ENCODE data around the gene MSRB1.
"Not testable (repeated sequence)": the region's sequence is repeated elsewhere in the genome, so short reads cannot be mapped to it uniquely, and the experiment has no call there.

MSRB1 gene

GRCh38 chr16:1936945-1937479 lies 6.0 kb downstream of the MSRB1 start:
- no peak for DNase-seq (ENCODE audit: low read depth in 1 of 2, low spot score in 1 of 2)
- no peak for TF ChIP-seq JUND (IDR thresholded peaks at IDR 0.05; ENCODE audit: low read depth)
- in situ Hi-C loops (cut with HindIII; ENCODE audit: low pct_unique_long_range_greater_than_20kb, low sequenced_read_pairs) = no loop called here

- DNase-seq (ENCODE audit: low read depth in 1 of 2, low spot score in 1 of 2) = no peak
- in situ Hi-C loops (cut with HindIII; ENCODE audit: low pct_unique_long_range_greater_than_20kb, low sequenced_read_pairs) = no loop called here
- TF ChIP-seq JUND (IDR thresholded peaks at IDR 0.05; ENCODE audit: low read depth) = no peak
Measured at GRCh38 chr16:1933097-1933661, 9.8 kb downstream of the MSRB1 start.

GRCh38 chr16:1932050-1933028 lies 10.7 kb downstream of the MSRB1 start:
- in situ Hi-C loops (cut with HindIII; ENCODE audit: low pct_unique_long_range_greater_than_20kb, low sequenced_read_pairs) = no loop called here
- TF ChIP-seq JUND (IDR thresholded peaks at IDR 0.05; ENCODE audit: low read depth) = no peak
- DNase-seq (ENCODE audit: low read depth in 1 of 2, low spot score in 1 of 2) = peak; percentile 77 to 88

- in situ Hi-C loops (cut with HindIII; ENCODE audit: low pct_unique_long_range_greater_than_20kb, low sequenced_read_pairs) = no loop called here
- DNase-seq (ENCODE audit: low read depth in 1 of 2, low spot score in 1 of 2) = no peak
- TF ChIP-seq JUND (IDR thresholded peaks at IDR 0.05; ENCODE audit: low read depth) = no peak
Measured at GRCh38 chr16:1930338-1930720, 12.7 kb downstream of the MSRB1 start.

GRCh38 chr16:1929578-1930337 lies 13.2 kb downstream of the MSRB1 start:
- in situ Hi-C loops (cut with HindIII; ENCODE audit: low pct_unique_long_range_greater_than_20kb, low sequenced_read_pairs) = no loop called here
- DNase-seq (ENCODE audit: low read depth in 1 of 2, low spot score in 1 of 2) = peak; percentile 86 to 87
- no peak for TF ChIP-seq JUND (IDR thresholded peaks at IDR 0.05; ENCODE audit: low read depth)

GRCh38 chr16:1929105-1929504 lies 13.9 kb downstream of the MSRB1 start:
- in situ Hi-C loops (cut with HindIII; ENCODE audit: low pct_unique_long_range_greater_than_20kb, low sequenced_read_pairs) = no loop called here
- DNase-seq (ENCODE audit: low read depth in 1 of 2, low spot score in 1 of 2) = peak in 1 of 2 experiments; percentile 22
- TF ChIP-seq JUND (IDR thresholded peaks at IDR 0.05; ENCODE audit: low read depth) = no peak

- no peak for DNase-seq (ENCODE audit: low read depth in 1 of 2, low spot score in 1 of 2)
- no peak for TF ChIP-seq JUND (IDR thresholded peaks at IDR 0.05; ENCODE audit: low read depth)
- in situ Hi-C loops (cut with HindIII; ENCODE audit: low pct_unique_long_range_greater_than_20kb, low sequenced_read_pairs) = no loop called here
Measured at GRCh38 chr16:1926271-1926670, 16.7 kb downstream of the MSRB1 start.

GRCh38 chr16:1924095-1924494 lies 18.9 kb downstream of the MSRB1 start:
- TF ChIP-seq JUND (IDR thresholded peaks at IDR 0.05; ENCODE audit: low read depth) = no peak
- in situ Hi-C loops (cut with HindIII; ENCODE audit: low pct_unique_long_range_greater_than_20kb, low sequenced_read_pairs) = no loop called here
- DNase-seq (ENCODE audit: low read depth in 1 of 2, low spot score in 1 of 2) = no peak

DNA sequence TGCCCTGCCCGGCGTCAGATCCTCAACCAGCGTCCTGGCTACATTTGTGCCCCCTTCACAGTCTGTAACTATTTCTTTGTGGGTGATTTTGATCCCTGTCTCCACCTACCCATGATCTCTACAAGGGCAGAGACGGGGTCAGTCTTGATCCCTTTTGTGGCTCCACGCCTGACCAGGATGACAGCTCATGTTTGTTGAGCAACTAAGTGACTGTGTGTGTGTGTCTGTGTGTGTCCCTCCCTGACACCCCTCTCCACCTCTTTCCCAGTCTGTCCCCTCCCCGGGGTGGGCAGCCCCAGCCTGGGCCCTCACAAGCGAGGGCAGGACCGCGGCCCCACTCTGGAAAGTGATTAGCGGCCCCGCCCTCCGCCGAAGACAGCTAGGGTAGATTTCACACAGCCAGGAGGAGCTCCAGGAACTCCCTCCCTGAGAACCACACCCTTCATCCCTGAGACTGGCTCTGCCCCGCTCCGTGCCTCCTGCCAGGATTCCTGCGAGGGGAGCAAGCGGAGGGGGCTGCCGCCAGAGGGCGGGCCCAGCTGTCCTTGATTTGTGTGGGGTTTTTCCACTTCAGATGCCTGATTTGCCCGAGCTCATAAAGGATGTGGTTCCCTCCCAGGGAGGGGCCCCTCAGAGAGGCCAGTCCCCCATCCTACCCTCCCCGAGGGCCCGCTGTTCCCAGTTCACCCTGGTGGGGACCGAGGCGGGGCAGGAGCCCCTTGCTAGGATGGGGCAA lies 19.5 kb downstream of the MSRB1 start:
- DNase-seq (ENCODE audit: low read depth in 1 of 2, low spot score in 1 of 2) = no peak
- in situ Hi-C loops (cut with HindIII; ENCODE audit: low pct_unique_long_range_greater_than_20kb, low sequenced_read_pairs) = no loop called here
- no peak for TF ChIP-seq JUND (IDR thresholded peaks at IDR 0.05; ENCODE audit: low read depth)

- DNase-seq (ENCODE audit: low read depth in 1 of 2, low spot score in 1 of 2) = no peak
- no peak for TF ChIP-seq JUND (IDR thresholded peaks at IDR 0.05; ENCODE audit: low read depth)
- in situ Hi-C loops (cut with HindIII; ENCODE audit: low pct_unique_long_range_greater_than_20kb, low sequenced_read_pairs) = no loop called here
Measured at GRCh38 chr16:1922357-1922756, 20.6 kb downstream of the MSRB1 start.

- TF ChIP-seq JUND (IDR thresholded peaks at IDR 0.05; ENCODE audit: low read depth) = no peak
- DNase-seq (ENCODE audit: low read depth in 1 of 2, low spot score in 1 of 2) = peak in 1 of 2 experiments; percentile 61
- in situ Hi-C loops (cut with HindIII; ENCODE audit: low pct_unique_long_range_greater_than_20kb, low sequenced_read_pairs) = no loop called here
Measured at GRCh38 chr16:1920727-1921171, 22.2 kb downstream of the MSRB1 start.

- in situ Hi-C loops (cut with HindIII; ENCODE audit: low pct_unique_long_range_greater_than_20kb, low sequenced_read_pairs); DNase-seq (ENCODE audit: low read depth in 1 of 2, low spot score in 1 of 2): not testable (repeated sequence)
Measured at GRCh38 chr16:1920122-1920521, 22.9 kb downstream of the MSRB1 start.

Data from T47D (cell line).